Measurements from ENCODE around the gene ATP5MC3.
"Not testable (repeated sequence)": the region's sequence is repeated elsewhere in the genome, so short reads cannot be mapped to it uniquely, and the experiment has no call there.

The ATP5MC3 gene

GRCh38 chr2:175181104-175181876, at the start of gene ATP5MC3:
TSS of gene ATP5MC3 (minus strand) at chr2:175181710. CDS start at chr2:175181393, 317 bp downstream.
- in situ Hi-C loops (cut with HindIII; ENCODE audit: low sequenced_read_pairs), result no loop called here
- H3K4me3 ChIP-seq (ENCODE audit: low read depth, low read length), result peak within 1 kb of the TSS; percentile 85
- DNase-seq (ENCODE audit: low read depth), result peak; percentile 78
- TF ChIP-seq CTCF (IDR thresholded peaks at IDR 0.05; ENCODE audit: low read depth, low read length, missing control alignments), result peak; percentile 28

- in situ Hi-C loops (cut with HindIII; ENCODE audit: low sequenced_read_pairs); H3K4me3 ChIP-seq (ENCODE audit: low read depth, low read length); DNase-seq (ENCODE audit: low read depth): not testable (repeated sequence)
Observed at GRCh38 chr2:175228601-175229000, 47.1 kb upstream of the ATP5MC3 start.

- no peak overlapping the region for H3K4me3 ChIP-seq (ENCODE audit: low read depth, low read length)
- no peak for DNase-seq (ENCODE audit: low read depth)
- TF ChIP-seq CTCF (IDR thresholded peaks at IDR 0.05; ENCODE audit: low read depth, low read length, missing control alignments), result no peak
- in situ Hi-C loops (cut with HindIII; ENCODE audit: low sequenced_read_pairs), result no loop called here
Observed at GRCh38 chr2:175228179-175228578, 46.7 kb upstream of the ATP5MC3 start.

- TF ChIP-seq CTCF (IDR thresholded peaks at IDR 0.05; ENCODE audit: low read depth, low read length, missing control alignments), result no peak
- no peak overlapping the region for H3K4me3 ChIP-seq (ENCODE audit: low read depth, low read length)
- in situ Hi-C loops (cut with HindIII; ENCODE audit: low sequenced_read_pairs), result no loop called here
- DNase-seq (ENCODE audit: low read depth), result no peak
Observed at GRCh38 chr2:175227393-175227792, 45.9 kb upstream of the ATP5MC3 start.

GRCh38 chr2:175220075-175220474, 38.6 kb upstream of the ATP5MC3 start:
- no peak overlapping the region for H3K4me3 ChIP-seq (ENCODE audit: low read depth, low read length)
- DNase-seq (ENCODE audit: low read depth), result no peak
- TF ChIP-seq CTCF (IDR thresholded peaks at IDR 0.05; ENCODE audit: low read depth, low read length, missing control alignments), result no peak
- in situ Hi-C loops (cut with HindIII; ENCODE audit: low sequenced_read_pairs), result no loop called here

- no peak for TF ChIP-seq CTCF (IDR thresholded peaks at IDR 0.05; ENCODE audit: low read depth, low read length, missing control alignments)
- in situ Hi-C loops (cut with HindIII; ENCODE audit: low sequenced_read_pairs), result no loop called here
- DNase-seq (ENCODE audit: low read depth), result no peak
- H3K4me3 ChIP-seq (ENCODE audit: low read depth, low read length), result no peak overlapping the region
Observed at GRCh38 chr2:175218551-175218950, 37.0 kb upstream of the ATP5MC3 start.

- no peak for DNase-seq (ENCODE audit: low read depth)
- no peak overlapping the region for H3K4me3 ChIP-seq (ENCODE audit: low read depth, low read length)
- TF ChIP-seq CTCF (IDR thresholded peaks at IDR 0.05; ENCODE audit: low read depth, low read length, missing control alignments), result no peak
- in situ Hi-C loops (cut with HindIII; ENCODE audit: low sequenced_read_pairs), result no loop called here
Observed at GRCh38 chr2:175207741-175208438, 26.4 kb upstream of the ATP5MC3 start.

Measured in astrocyte of the cerebellum (primary cell).